Activated CD8-positive, alpha-beta memory T cell treated with anti-CD3 and anti-CD28 coated beads, Interleukin-2, amount 50 U/mL, for 24 hours (primary cell): Measurements from ENCODE around the gene NFATC1.
"Not testable (repeated sequence)": the region's sequence is repeated elsewhere in the genome, so short reads cannot be mapped to it uniquely, and the experiment has no call there.

Experiments used
- DNase-seq: peaks from one replicate; pipeline ENCODE4 v3.0.0-alpha.2; 2020; ENCODE audit errors: extremely low read depth

NFATC1 gene

GRCh38 chr18:79489051-79489898 lies 93.5 kb downstream of the NFATC1 start:
- DNase-seq, result no peak

GRCh38 chr18:79489899-79490625 lies 94.3 kb downstream of the NFATC1 start:
- no peak for DNase-seq

- DNase-seq, result no peak
Observed at GRCh38 chr18:79490626-79491041, 94.9 kb downstream of the NFATC1 start.

- DNase-seq, result no peak
Observed at GRCh38 chr18:79491081-79491551, 95.4 kb downstream of the NFATC1 start.

GRCh38 chr18:79493211-79493800 lies 97.6 kb downstream of the NFATC1 start:
- DNase-seq, result no peak

- no peak for DNase-seq
Observed at GRCh38 chr18:79493801-79494211, 98.1 kb downstream of the NFATC1 start.

GRCh38 chr18:79494936-79495335 lies 99.2 kb downstream of the NFATC1 start:
- DNase-seq, result no peak

GRCh38 chr18:79495591-79496071 lies 99.9 kb downstream of the NFATC1 start:
- DNase-seq, result no peak

GRCh38 chr18:79496237-79496977 lies 100.7 kb downstream of the NFATC1 start:
- no peak for DNase-seq

GRCh38 chr18:79496978-79497637 lies 101.4 kb downstream of the NFATC1 start:
- DNase-seq, result no peak

GRCh38 chr18:79497638-79498081 lies 101.9 kb downstream of the NFATC1 start:
- DNase-seq, result no peak

- no peak for DNase-seq
Observed at GRCh38 chr18:79498662-79499061, 102.9 kb downstream of the NFATC1 start.

- no peak for DNase-seq
Observed at GRCh38 chr18:79501006-79501405, 105.3 kb downstream of the NFATC1 start.

- no peak for DNase-seq
Observed at GRCh38 chr18:79502782-79503181, 107.1 kb downstream of the NFATC1 start.

- no peak for DNase-seq
Observed at GRCh38 chr18:79503406-79503805, 107.7 kb downstream of the NFATC1 start.

- no peak for DNase-seq
Observed at GRCh38 chr18:79504034-79504433, 108.3 kb downstream of the NFATC1 start.

- DNase-seq, result not testable (repeated sequence)
Observed at GRCh38 chr18:79504495-79504894, 108.8 kb downstream of the NFATC1 start.

- DNase-seq, result not testable (repeated sequence)
Observed at GRCh38 chr18:79505465-79505864, 109.7 kb downstream of the NFATC1 start.

GRCh38 chr18:79506191-79507075 lies 110.7 kb downstream of the NFATC1 start:
- no peak for DNase-seq

- DNase-seq, result no peak
Observed at GRCh38 chr18:79507076-79507545, 111.4 kb downstream of the NFATC1 start.
